Thyroid gland (tissue), 4 donors: ENCODE data around the gene MRFAP1.

Source experiments
- CTCF ChIP-seq, 6 experiments: fragments of 200-600 bp in 3 of 6; fragments of 450-650 bp in 3 of 6; sonication (generic) in 3 of 6; IDR thresholded peaks; one replicate each; pipeline ENCODE4 v1.5.1; 2016 to 2019; ENCODE audit warnings: antibody characterized with exemption in 6 of 6, mild to moderate bottlenecking in 2 of 6, inconsistent platforms in 1 of 6, moderate library complexity in 1 of 6
- POLR2A ChIP-seq, 2 donors: fragments of 450-650 bp; IDR thresholded peaks; one replicate each; pipeline ENCODE4 v1.6.1; 2017; ENCODE audit warnings: antibody characterized with exemption in 2 of 2, mild to moderate bottlenecking in 2 of 2, moderate library complexity in 1 of 2

DNA sequence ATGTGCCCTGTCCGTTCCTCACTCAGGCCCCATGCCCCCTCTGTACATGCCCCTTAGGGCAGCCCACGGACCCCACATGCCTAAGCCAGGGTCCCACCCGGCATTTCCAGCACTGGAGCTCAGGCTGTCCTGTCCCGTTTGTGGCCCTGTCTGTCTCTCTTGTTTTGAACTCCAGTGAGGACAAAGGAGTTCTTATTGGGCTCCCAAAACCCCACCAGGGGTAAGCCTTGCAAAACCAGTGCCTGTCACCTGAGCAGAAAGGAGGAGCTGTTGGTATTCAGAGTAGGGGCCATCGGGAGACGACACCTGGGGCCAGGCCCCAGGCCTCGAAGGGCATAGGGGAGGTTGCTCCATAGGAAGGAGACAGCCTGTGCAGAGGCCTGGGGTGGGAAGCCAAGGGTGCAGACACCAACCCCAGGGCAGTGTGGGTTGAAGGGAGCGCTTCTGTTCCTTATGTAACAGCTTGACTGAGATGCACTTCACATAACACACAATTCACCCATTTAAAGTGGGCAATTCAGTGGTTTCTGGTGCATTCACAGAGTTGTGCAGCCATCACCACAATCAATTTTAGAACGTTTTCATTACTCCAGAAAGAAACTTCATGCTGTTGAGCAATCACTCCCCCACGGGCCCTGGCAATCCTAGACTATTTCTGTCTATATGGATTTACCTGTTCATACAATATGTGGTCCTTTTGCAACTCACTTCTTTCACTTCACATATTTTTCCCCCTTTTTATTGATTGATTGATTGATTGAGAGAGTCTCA, 33.8 kb upstream of the MRFAP1 start:
- TF ChIP-seq POLR2A (IDR thresholded peaks at IDR 0.05), result no peak
- TF ChIP-seq CTCF (IDR thresholded peaks at IDR 0.05), result no peak
